Parathyroid adenoma (tissue), 2 donors: ENCODE results near the gene ADD2.

Experiments used
- H2AFZ ChIP-seq: fragments of 300-600 bp; sonication (generic); one replicate; pipeline ENCODE4 v1.7.0; 2017; ENCODE audit warnings: antibody characterized with exemption, mild to moderate bottlenecking
- H3K27ac ChIP-seq: fragments of 300-600 bp; sonication (generic); one replicate; pipeline ENCODE4 v1.7.0; 2017
- H3K27me3 ChIP-seq: fragments of 300-600 bp; sonication (generic); one replicate; pipeline ENCODE4 v1.7.0; 2017; ENCODE audit warnings: low read length; ENCODE audit not compliant: control insufficient read depth, insufficient read depth
- H3K36me3 ChIP-seq: fragments of 300-600 bp; sonication (generic); one replicate; pipeline ENCODE4 v1.7.0; 2017; ENCODE audit warnings: low read length; ENCODE audit not compliant: control insufficient read depth, insufficient read depth
- H3K4me1 ChIP-seq: fragments of 300-600 bp; sonication (generic); one replicate; pipeline ENCODE4 v1.7.0; 2017; ENCODE audit warnings: control low read depth
- H3K4me2 ChIP-seq: fragments of 300-600 bp; sonication (generic); one replicate; pipeline ENCODE4 v1.7.0; 2017; ENCODE audit warnings: low read length
- H3K4me3 ChIP-seq: fragments of 300-600 bp; sonication (generic); one replicate; pipeline ENCODE4 v1.7.0; 2017; ENCODE audit warnings: low read depth, low read length
- H3K79me2 ChIP-seq: fragments of 300-600 bp; sonication (generic); one replicate; pipeline ENCODE4 v1.7.0; 2017; ENCODE audit warnings: control low read depth
- H3K9ac ChIP-seq: fragments of 300-600 bp; sonication (generic); one replicate; pipeline ENCODE4 v1.7.0; 2017; ENCODE audit warnings: mild to moderate bottlenecking
- H3K9me3 ChIP-seq: fragments of 300-600 bp; sonication (generic); one replicate; pipeline ENCODE4 v1.7.0; 2017; ENCODE audit warnings: low read length; ENCODE audit not compliant: control insufficient read depth
- TF ChIP-seq, protein P1 (sequence below): fragments of 300-600 bp; sonication (generic); IDR thresholded peaks from one replicate; pipeline ENCODE4 v1.7.0; 2017; ENCODE audit warnings: antibody characterized with exemption, mild to moderate bottlenecking
- donor health status: primary hyperparathyroidism.

ADD2 gene

GRCh38 chr2:70728128-70728527, 39.9 kb downstream of the ADD2 start:
- H3K27me3 ChIP-seq: no peaks in the 10 kb centered on the region
- TF ChIP-seq, protein P1, sequence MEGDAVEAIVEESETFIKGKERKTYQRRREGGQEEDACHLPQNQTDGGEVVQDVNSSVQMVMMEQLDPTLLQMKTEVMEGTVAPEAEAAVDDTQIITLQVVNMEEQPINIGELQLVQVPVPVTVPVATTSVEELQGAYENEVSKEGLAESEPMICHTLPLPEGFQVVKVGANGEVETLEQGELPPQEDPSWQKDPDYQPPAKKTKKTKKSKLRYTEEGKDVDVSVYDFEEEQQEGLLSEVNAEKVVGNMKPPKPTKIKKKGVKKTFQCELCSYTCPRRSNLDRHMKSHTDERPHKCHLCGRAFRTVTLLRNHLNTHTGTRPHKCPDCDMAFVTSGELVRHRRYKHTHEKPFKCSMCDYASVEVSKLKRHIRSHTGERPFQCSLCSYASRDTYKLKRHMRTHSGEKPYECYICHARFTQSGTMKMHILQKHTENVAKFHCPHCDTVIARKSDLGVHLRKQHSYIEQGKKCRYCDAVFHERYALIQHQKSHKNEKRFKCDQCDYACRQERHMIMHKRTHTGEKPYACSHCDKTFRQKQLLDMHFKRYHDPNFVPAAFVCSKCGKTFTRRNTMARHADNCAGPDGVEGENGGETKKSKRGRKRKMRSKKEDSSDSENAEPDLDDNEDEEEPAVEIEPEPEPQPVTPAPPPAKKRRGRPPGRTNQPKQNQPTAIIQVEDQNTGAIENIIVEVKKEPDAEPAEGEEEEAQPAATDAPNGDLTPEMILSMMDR: no peak
- H3K4me1 ChIP-seq: no peaks in the 10 kb centered on the region
- no peak overlapping the region for H2AFZ ChIP-seq
- no peaks in the 10 kb centered on the region for H3K79me2 ChIP-seq
- no peaks in the 10 kb centered on the region for H3K9me3 ChIP-seq
- no peak overlapping the region for H3K4me3 ChIP-seq
- H3K9ac ChIP-seq: no peak overlapping the region
- H3K27ac ChIP-seq: no peak overlapping the region
- H3K4me2 ChIP-seq: no peak overlapping the region
- no peaks in the 10 kb centered on the region for H3K36me3 ChIP-seq

DNA sequence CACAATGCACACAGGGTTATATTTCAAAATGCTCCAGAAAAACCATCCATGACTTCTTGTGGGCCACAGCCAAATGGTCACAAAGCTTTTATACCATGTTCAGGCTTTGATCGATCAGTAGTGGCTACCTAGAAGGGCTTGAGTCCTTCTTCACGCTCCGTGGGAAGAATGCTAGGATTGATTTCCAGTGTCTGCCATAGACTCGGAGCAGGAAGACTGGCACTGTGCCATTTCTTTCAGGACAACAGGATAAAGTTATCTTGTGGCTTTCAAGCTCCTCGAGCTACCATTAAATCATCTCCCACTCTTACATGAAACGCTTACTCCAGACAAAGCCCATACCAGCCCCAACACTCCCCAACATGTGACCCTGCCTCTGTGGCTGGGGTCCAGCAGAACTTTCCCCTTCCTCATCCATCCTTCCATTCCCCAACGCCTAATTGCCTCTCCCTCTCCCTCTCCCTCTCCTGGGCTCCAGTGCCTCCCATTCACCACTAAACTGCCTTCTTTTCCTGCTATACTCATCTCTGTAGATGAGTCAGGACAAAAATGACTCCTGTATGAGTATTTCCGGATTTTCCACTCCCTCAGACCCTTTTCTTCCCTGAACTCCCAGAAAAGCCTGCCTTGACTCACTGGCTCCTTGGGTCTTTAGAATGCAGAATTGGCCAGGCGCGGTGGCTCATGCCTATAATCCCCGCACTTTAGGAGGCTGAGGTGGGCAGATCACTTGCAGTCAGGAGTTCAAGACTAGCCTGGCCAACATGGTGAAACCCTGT, 40.9 kb downstream of the ADD2 start:
- Histone ChIP-seq H3K79me2 (no peaks in the 10 kb centered on the region), H2AFZ (no peak overlapping the region), H3K9me3 (no peaks in the 10 kb centered on the region), H3K4me3 (no peak overlapping the region), H3K27ac (no peak overlapping the region), H3K27me3 (no peaks in the 10 kb centered on the region), H3K4me1 (peaks cover 4% of the 10 kb centered on the region), H3K9ac (no peak overlapping the region), H3K4me2 (no peak overlapping the region), H3K36me3 (no peaks in the 10 kb centered on the region)
- TF ChIP-seq, protein P1: no peak

DNA sequence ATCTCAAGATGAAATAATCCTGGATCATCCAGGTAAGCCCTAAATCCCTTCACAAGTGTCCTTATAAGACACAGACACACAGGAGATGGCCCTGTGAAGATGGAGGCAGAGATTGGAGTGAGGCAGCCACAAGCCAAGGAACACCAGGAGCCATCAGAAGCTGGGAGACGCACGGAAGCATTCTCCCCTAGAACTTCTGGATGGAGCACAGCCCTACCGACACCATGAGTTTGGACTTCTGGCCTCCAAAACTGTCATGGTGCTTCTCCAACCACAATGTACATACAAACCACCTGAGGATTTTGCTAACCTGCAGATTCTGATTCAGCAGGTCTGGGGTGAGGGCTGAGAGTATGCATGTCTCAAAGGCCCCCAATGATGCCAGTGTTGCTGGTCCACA, 42.5 kb downstream of the ADD2 start:
- H3K9me3 ChIP-seq: no peaks in the 10 kb centered on the region
- H3K27ac ChIP-seq: no peak overlapping the region
- peaks cover 4% of the 10 kb centered on the region for H3K4me1 ChIP-seq
- H2AFZ ChIP-seq: no peak overlapping the region
- no peaks in the 10 kb centered on the region for H3K27me3 ChIP-seq
- no peaks in the 10 kb centered on the region for H3K79me2 ChIP-seq
- H3K4me2 ChIP-seq: no peak overlapping the region
- no peak overlapping the region for H3K4me3 ChIP-seq
- TF ChIP-seq, protein P1: no peak
- no peak overlapping the region for H3K9ac ChIP-seq
- H3K36me3 ChIP-seq: no peaks in the 10 kb centered on the region

- Histone ChIP-seq H3K36me3 (no peaks in the 10 kb centered on the region), H3K9me3 (no peaks in the 10 kb centered on the region), H3K9ac (no peak overlapping the region), H2AFZ (no peak overlapping the region), H3K4me2 (no peak overlapping the region), H3K4me1 (peaks cover 4% of the 10 kb centered on the region), H3K27me3 (no peaks in the 10 kb centered on the region), H3K4me3 (no peak overlapping the region), H3K27ac (no peak overlapping the region), H3K79me2 (no peaks in the 10 kb centered on the region)
- TF ChIP-seq, protein P1: no peak
These were observed 43.6 kb downstream of the ADD2 start for GRCh38 chr2:70724366-70724765.
